Epithelial cell of prostate (primary cell): ENCODE results near the gene CAMK2G.
A peak's percentile ranks its signal among the peaks of the same experiment; 100 is the strongest.
"Not testable (repeated sequence)": the region's sequence is repeated elsewhere in the genome, so short reads cannot be mapped to it uniquely, and the experiment has no call there.

Experiments used
- DNase-seq: peaks from one replicate; pipeline ENCODE4 v3.0.0-alpha.2; 2011; ENCODE audit warnings: low read depth, low spot score
- H3K27ac ChIP-seq: fragments of 450-650 bp; 2 replicates; pipeline ENCODE4 v1.5.1; 2017; ENCODE audit warnings: mild to moderate bottlenecking

Gene CAMK2G

GRCh38 chr10:73905256-73906020 is 31.1 kb upstream of the CAMK2G start:
- DNase-seq: no peak
- H3K27ac ChIP-seq: peak overlapping the region; percentile 95

GRCh38 chr10:73902351-73902750 is 28.0 kb upstream of the CAMK2G start:
- DNase-seq: no peak
- H3K27ac ChIP-seq: no peak overlapping the region

- DNase-seq: no peak
- no peak overlapping the region for H3K27ac ChIP-seq
Measured at GRCh38 chr10:73901261-73901660, 26.9 kb upstream of the CAMK2G start.

GRCh38 chr10:73900064-73900463 is 25.7 kb upstream of the CAMK2G start:
- peak overlapping the region; percentile 96 for H3K27ac ChIP-seq
- DNase-seq: no peak

- DNase-seq: no peak
- peak overlapping the region; percentile 96 for H3K27ac ChIP-seq
Measured at GRCh38 chr10:73899423-73899822, 25.1 kb upstream of the CAMK2G start.

GRCh38 chr10:73898730-73899410 is 24.5 kb upstream of the CAMK2G start:
- H3K27ac ChIP-seq: peak overlapping the region; percentile 96
- no peak for DNase-seq

- H3K27ac ChIP-seq: peak overlapping the region; percentile 96
- DNase-seq: no peak
Measured at GRCh38 chr10:73897693-73898092, 23.3 kb upstream of the CAMK2G start.

- DNase-seq, H3K27ac ChIP-seq: not testable (repeated sequence)
Measured at GRCh38 chr10:73895381-73895780, 21.0 kb upstream of the CAMK2G start.

GRCh38 chr10:73894245-73894971 is 20.1 kb upstream of the CAMK2G start:
- H3K27ac ChIP-seq: peak overlapping the region; percentile 100
- no peak for DNase-seq

GRCh38 chr10:73893426-73893825 is 19.1 kb upstream of the CAMK2G start:
- peak overlapping the region; percentile 100 for H3K27ac ChIP-seq
- DNase-seq: no peak

GRCh38 chr10:73892310-73893030 is 18.1 kb upstream of the CAMK2G start:
- DNase-seq: no peak

GRCh38 chr10:73891540-73891939 is 17.2 kb upstream of the CAMK2G start:
- no peak for DNase-seq
- peak overlapping the region; percentile 100 for H3K27ac ChIP-seq

More at GRCh38 chr10:73892310-73893030, 18.1 kb upstream of the CAMK2G start:
- peak overlapping the region; percentile 100 for H3K27ac ChIP-seq

GRCh38 chr10:73890830-73891229 is 16.5 kb upstream of the CAMK2G start:
- not testable (repeated sequence) for DNase-seq

GRCh38 chr10:73890261-73890660 is 15.9 kb upstream of the CAMK2G start:
- H3K27ac ChIP-seq: peak overlapping the region; percentile 100
- DNase-seq: no peak

More at GRCh38 chr10:73890830-73891229, 16.5 kb upstream of the CAMK2G start:
- H3K27ac ChIP-seq: peak overlapping the region; percentile 100

GRCh38 chr10:73889416-73889815 is 15.1 kb upstream of the CAMK2G start:
- not testable (repeated sequence) for DNase-seq
- H3K27ac ChIP-seq: peak overlapping the region; percentile 100

- peak; percentile 100 for DNase-seq
- H3K27ac ChIP-seq: peak overlapping the region; percentile 100
Measured at GRCh38 chr10:73889014-73889413, 14.7 kb upstream of the CAMK2G start.

- peak overlapping the region; percentile 100 for H3K27ac ChIP-seq
Measured at GRCh38 chr10:73888514-73888913, 14.2 kb upstream of the CAMK2G start.

GRCh38 chr10:73887294-73888039 is 13.1 kb upstream of the CAMK2G start:
- peak overlapping the region; percentile 100 for H3K27ac ChIP-seq
- no peak for DNase-seq

More at GRCh38 chr10:73888514-73888913, 14.2 kb upstream of the CAMK2G start:
- peak; percentile 90 for DNase-seq

- H3K27ac ChIP-seq: peak overlapping the region; percentile 100
- no peak for DNase-seq
Measured at GRCh38 chr10:73886661-73887293, 12.4 kb upstream of the CAMK2G start.
